HepG2 (cell line): ENCODE results near the gene TMEM198. TPM values are rescaled to one million over a fixed set of nuclear protein-coding genes. Genes with fewer than 3 reads are reported as not detected.
A peak's percentile ranks its signal among the peaks of the same experiment; 100 is the strongest.

Experiments
- ARNT2 ChIP-seq: sonication (generic); formaldehyde crosslinking; IDR thresholded peaks from 2 replicates; pipeline ENCODE4 v1.8.0; 2022; ENCODE audit warnings: mild to moderate bottlenecking, low read depth, missing genetic modification reagents, moderate library complexity
- DMAP1 ChIP-seq: IDR thresholded peaks from 2 replicates; pipeline ENCODE4 v1.6.1; 2016
- KDM6A ChIP-seq: IDR thresholded peaks from 2 replicates; pipeline ENCODE4 v1.6.1; 2016; ENCODE audit warnings: low read depth
- KLF6 ChIP-seq: IDR thresholded peaks from 2 replicates; pipeline ENCODE4 v1.8.0; 2016; ENCODE audit warnings: missing biosample characterization, missing genetic modification reagents
- NFE2L1 ChIP-seq: sonication (generic); formaldehyde crosslinking; IDR thresholded peaks from 2 replicates; pipeline ENCODE4 v1.4.0; 2020; ENCODE audit warnings: missing genetic modification reagents, mild to moderate bottlenecking, borderline replicate concordance
- NFYB ChIP-seq: sonication (generic); formaldehyde crosslinking; IDR thresholded peaks from 2 replicates; pipeline ENCODE4 v1.4.0; 2020; ENCODE audit warnings: missing genetic modification reagents
- NR2F2 ChIP-seq: IDR thresholded peaks from 2 replicates; pipeline ENCODE4 v1.6.1; 2012; ENCODE audit warnings: low read depth, inconsistent platforms, borderline replicate concordance
- SP2 ChIP-seq: sonication (generic); formaldehyde crosslinking; IDR thresholded peaks from 2 replicates; pipeline ENCODE4 v1.5.1; 2020; ENCODE audit warnings: mild to moderate bottlenecking, missing genetic modification reagents
- TAF1 ChIP-seq: sonication (generic); formaldehyde crosslinking; IDR thresholded peaks from 2 replicates; pipeline ENCODE4 v1.4.0; 2020; ENCODE audit warnings: missing genetic modification reagents
- TBX3 ChIP-seq: fragments of 450-650 bp; IDR thresholded peaks from 2 replicates; pipeline ENCODE4 v1.6.1; 2017; ENCODE audit warnings: antibody characterized with exemption, mild to moderate bottlenecking, inconsistent platforms, borderline replicate concordance
- ZC3H13 ChIP-seq: sonication (generic); formaldehyde crosslinking; IDR thresholded peaks from 2 replicates; pipeline ENCODE4 v1.8.1; 2023; ENCODE audit warnings: mild to moderate bottlenecking, missing genetic modification reagents, moderate library complexity
- ZFP62 ChIP-seq: sonication (generic); formaldehyde crosslinking; IDR thresholded peaks from 2 replicates; pipeline ENCODE4 v1.4.0; 2020; ENCODE audit warnings: missing genetic modification reagents
- ZNF17 ChIP-seq: sonication (generic); formaldehyde crosslinking; IDR thresholded peaks from 2 replicates; pipeline ENCODE4 v1.5.0; 2020; ENCODE audit warnings: mild to moderate bottlenecking, missing genetic modification reagents
- ZNF337 ChIP-seq: sonication (generic); formaldehyde crosslinking; IDR thresholded peaks from 2 replicates; pipeline ENCODE4 v1.5.1; 2020; ENCODE audit warnings: missing genetic modification reagents, low read depth, mild to moderate bottlenecking, borderline replicate concordance
- ZNF530 ChIP-seq: sonication (generic); formaldehyde crosslinking; IDR thresholded peaks from 2 replicates; pipeline ENCODE4 v1.5.0; 2020; ENCODE audit warnings: low read depth, mild to moderate bottlenecking, missing genetic modification reagents
- ZNF556 ChIP-seq: sonication (generic); formaldehyde crosslinking; IDR thresholded peaks from 2 replicates; pipeline ENCODE4 v1.4.0; 2020; ENCODE audit warnings: mild to moderate bottlenecking, missing genetic modification reagents, borderline replicate concordance
- ZNF564 ChIP-seq: sonication (generic); formaldehyde crosslinking; IDR thresholded peaks from 2 replicates; pipeline ENCODE4 v1.8.1; 2023; ENCODE audit warnings: mild to moderate bottlenecking, missing genetic modification reagents
- ZNF567 ChIP-seq: sonication (generic); formaldehyde crosslinking; IDR thresholded peaks from 2 replicates; pipeline ENCODE4 v1.8.1; 2023; ENCODE audit warnings: mild to moderate bottlenecking, missing genetic modification reagents, borderline replicate concordance
- ZNF569 ChIP-seq: sonication (generic); formaldehyde crosslinking; IDR thresholded peaks from 2 replicates; pipeline ENCODE4 v1.5.0; 2020; ENCODE audit warnings: mild to moderate bottlenecking, missing genetic modification reagents, moderate library complexity, borderline replicate concordance
- ZNF580 ChIP-seq: IDR thresholded peaks from 2 replicates; pipeline ENCODE4 v1.6.1; 2016; ENCODE audit warnings: low read depth, borderline replicate concordance
- ZNF841 ChIP-seq: sonication (generic); formaldehyde crosslinking; IDR thresholded peaks from 2 replicates; pipeline ENCODE4 v1.8.1; 2023; ENCODE audit warnings: missing genetic modification reagents, borderline replicate concordance
- ZNF891 ChIP-seq: sonication (generic); formaldehyde crosslinking; IDR thresholded peaks from 2 replicates; pipeline ENCODE4 v1.5.0; 2020; ENCODE audit warnings: mild to moderate bottlenecking, missing genetic modification reagents
- polyA plus RNA-seq, 8 experiments: library from polyadenylated mRNA; depleted of rRNA in 3 of 8; stranded (reverse) in 7 of 8; unstranded in 1 of 8; fragments of >200 nt; fragmentation: Illumina TruSeq in 4 of 8; extraction: Trizol in 4 of 8; gene quantifications; 2 replicates each; pipeline versions ENCODE4 v1.2.1 to v1.2.3, GENCODE V29; 2011 to 2016; ENCODE audit warnings: low read depth in 4 of 8, missing spikeins in 1 of 8, mixed read lengths in 1 of 8; ENCODE audit not compliant: insufficient read depth in 1 of 8
- total RNA-seq, 5 experiments: library from RNA; depleted of rRNA; stranded (reverse); fragments of >200 nt; fragmentation: Illumina TruSeq; extraction: Trizol; gene quantifications; 2 replicates each; pipeline ENCODE4 v1.2.3, GENCODE V29; 2016; ENCODE audit warnings: low read depth in 1 of 5
- TF ChIP-seq, protein P1 (sequence below): sonication (generic); formaldehyde crosslinking; IDR thresholded peaks from 2 replicates; pipeline ENCODE4 v1.5.0; 2020; ENCODE audit warnings: missing genetic modification reagents
- TF ChIP-seq, protein P2 (sequence below): sonication (generic); formaldehyde crosslinking; IDR thresholded peaks from 2 replicates; pipeline ENCODE4 v1.5.0; 2020; ENCODE audit warnings: mild to moderate bottlenecking, missing genetic modification reagents
- TF ChIP-seq, protein P3 (sequence below): sonication (generic); formaldehyde crosslinking; conservative IDR thresholded peaks from 2 replicates; pipeline ENCODE4 v1.8.0; 2022; ENCODE audit warnings: mild to moderate bottlenecking, moderate library complexity, missing genetic modification reagents

TMEM198 gene
- total and polyA plus RNA-seq, 2 of the 13 experiments (the other 11 are each of a cell fraction or from before 2014, with no cell fraction given), result 17.3 to 23.5 TPM

- TF ChIP-seq, protein P1, sequence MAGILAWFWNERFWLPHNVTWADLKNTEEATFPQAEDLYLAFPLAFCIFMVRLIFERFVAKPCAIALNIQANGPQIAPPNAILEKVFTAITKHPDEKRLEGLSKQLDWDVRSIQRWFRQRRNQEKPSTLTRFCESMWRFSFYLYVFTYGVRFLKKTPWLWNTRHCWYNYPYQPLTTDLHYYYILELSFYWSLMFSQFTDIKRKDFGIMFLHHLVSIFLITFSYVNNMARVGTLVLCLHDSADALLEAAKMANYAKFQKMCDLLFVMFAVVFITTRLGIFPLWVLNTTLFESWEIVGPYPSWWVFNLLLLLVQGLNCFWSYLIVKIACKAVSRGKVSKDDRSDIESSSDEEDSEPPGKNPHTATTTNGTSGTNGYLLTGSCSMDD (CRISPR knock-in tag), result peak; percentile 78; the same call in 1 of the 2 replicates
- TF ChIP-seq NFE2L1 (CRISPR knock-in tag) (peak; percentile 85), ZC3H13 (CRISPR knock-in tag) (peak; percentile 97), ZNF556 (no peak; the same call in 1 of the 2 replicates), ZNF567 (CRISPR knock-in tag) (peak; percentile 82), NR2F2 (peak; percentile 12; the same call in 1 of the 2 replicates), ZNF841 (CRISPR knock-in tag) (0 out of 2 replicates have a peak, but pooled peaks have one; percentile 52), ZNF17 (CRISPR knock-in tag) (no peak), ZFP62 (no peak), ZNF337 (CRISPR knock-in tag) (no peak), ZNF891 (CRISPR knock-in tag) (peak; percentile 76), ARNT2 (peak; percentile 86), DMAP1 (CRISPR knock-in tag) (peak; percentile 48; the same call in 1 of the 2 replicates), ZNF580 (CRISPR knock-in tag) (peak; percentile 82; the same call in 1 of the 2 replicates), KLF6 (peak; percentile 3; the same call in 1 of the 2 replicates), SP2 (CRISPR knock-in tag) (peak; percentile 51; the same call in 1 of the 2 replicates), ZNF569 (no peak), ZNF530 (no peak), TBX3 (no peak), ZNF564 (peak; percentile 87), TAF1 (CRISPR knock-in tag) (peak; percentile 66), KDM6A (CRISPR knock-in tag) (no peak), NFYB (CRISPR knock-in tag) (0 out of 2 replicates have a peak, but pooled peaks have one; percentile 12)
- TF ChIP-seq, protein P2, sequence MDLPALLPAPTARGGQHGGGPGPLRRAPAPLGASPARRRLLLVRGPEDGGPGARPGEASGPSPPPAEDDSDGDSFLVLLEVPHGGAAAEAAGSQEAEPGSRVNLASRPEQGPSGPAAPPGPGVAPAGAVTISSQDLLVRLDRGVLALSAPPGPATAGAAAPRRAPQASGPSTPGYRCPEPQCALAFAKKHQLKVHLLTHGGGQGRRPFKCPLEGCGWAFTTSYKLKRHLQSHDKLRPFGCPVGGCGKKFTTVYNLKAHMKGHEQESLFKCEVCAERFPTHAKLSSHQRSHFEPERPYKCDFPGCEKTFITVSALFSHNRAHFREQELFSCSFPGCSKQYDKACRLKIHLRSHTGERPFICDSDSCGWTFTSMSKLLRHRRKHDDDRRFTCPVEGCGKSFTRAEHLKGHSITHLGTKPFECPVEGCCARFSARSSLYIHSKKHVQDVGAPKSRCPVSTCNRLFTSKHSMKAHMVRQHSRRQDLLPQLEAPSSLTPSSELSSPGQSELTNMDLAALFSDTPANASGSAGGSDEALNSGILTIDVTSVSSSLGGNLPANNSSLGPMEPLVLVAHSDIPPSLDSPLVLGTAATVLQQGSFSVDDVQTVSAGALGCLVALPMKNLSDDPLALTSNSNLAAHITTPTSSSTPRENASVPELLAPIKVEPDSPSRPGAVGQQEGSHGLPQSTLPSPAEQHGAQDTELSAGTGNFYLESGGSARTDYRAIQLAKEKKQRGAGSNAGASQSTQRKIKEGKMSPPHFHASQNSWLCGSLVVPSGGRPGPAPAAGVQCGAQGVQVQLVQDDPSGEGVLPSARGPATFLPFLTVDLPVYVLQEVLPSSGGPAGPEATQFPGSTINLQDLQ (CRISPR knock-in tag), result peak; percentile 97
- TF ChIP-seq, protein P3, sequence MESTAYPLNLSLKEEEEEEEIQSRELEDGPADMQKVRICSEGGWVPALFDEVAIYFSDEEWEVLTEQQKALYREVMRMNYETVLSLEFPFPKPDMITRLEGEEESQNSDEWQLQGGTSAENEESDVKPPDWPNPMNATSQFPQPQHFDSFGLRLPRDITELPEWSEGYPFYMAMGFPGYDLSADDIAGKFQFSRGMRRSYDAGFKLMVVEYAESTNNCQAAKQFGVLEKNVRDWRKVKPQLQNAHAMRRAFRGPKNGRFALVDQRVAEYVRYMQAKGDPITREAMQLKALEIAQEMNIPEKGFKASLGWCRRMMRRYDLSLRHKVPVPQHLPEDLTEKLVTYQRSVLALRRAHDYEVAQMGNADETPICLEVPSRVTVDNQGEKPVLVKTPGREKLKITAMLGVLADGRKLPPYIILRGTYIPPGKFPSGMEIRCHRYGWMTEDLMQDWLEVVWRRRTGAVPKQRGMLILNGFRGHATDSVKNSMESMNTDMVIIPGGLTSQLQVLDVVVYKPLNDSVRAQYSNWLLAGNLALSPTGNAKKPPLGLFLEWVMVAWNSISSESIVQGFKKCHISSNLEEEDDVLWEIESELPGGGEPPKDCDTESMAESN (CRISPR knock-in tag), result peak; percentile 92
These were observed 8.7 kb downstream of the TMEM198 start (continued) for GRCh38 chr2:219552382-219553167.
